ENCODE measurements around the gene GSK3A. TPM values are rescaled to one million over a fixed set of nuclear protein-coding genes. Genes with fewer than 3 reads are reported as not detected.

GSK3A gene
- total and polyA plus RNA-seq, 9 of the 15 experiments (the other 6 are each of a cell fraction or from before 2014, with no cell fraction given), result 0.62 to 90.7 (median 33.3) TPM

DNA sequence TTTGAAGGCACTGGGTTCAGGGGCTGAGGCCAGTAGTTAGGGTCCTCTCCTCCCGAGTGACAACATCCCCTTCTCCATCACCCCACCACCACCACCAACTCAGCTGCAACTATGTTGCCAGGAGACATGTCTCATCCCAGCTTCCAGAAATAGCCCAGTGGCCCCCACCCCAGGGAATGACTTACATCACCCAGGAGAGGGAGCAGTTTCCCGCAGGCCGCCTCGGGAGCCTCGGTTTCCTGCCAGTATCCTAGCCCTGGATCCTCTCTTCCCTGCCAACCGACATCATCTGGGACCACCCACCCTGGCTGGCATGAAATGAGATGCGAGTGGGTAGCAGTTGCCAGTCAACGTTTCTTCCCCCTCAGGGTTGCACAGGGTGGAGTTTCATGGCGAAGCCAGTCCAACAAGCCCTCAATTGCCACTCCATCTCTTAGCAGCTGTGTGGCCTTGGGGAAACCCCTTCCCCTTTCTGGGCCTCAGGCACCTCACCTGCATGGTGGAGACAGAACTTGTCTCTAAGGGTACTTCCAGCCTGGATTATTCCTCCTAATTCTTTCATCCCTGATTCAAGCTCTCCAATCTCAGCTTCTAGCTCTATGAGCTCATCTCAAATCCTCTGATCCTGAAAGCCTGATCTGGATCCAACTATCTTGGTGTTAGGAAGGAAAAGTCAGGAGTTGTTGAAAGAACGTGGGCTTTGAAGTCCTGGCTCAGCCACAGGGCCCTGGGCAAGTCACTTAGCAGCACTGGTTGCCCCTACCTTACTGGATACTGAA, 3.9 kb upstream of the GSK3A start (continued):
- TF ChIP-seq, protein P1, sequence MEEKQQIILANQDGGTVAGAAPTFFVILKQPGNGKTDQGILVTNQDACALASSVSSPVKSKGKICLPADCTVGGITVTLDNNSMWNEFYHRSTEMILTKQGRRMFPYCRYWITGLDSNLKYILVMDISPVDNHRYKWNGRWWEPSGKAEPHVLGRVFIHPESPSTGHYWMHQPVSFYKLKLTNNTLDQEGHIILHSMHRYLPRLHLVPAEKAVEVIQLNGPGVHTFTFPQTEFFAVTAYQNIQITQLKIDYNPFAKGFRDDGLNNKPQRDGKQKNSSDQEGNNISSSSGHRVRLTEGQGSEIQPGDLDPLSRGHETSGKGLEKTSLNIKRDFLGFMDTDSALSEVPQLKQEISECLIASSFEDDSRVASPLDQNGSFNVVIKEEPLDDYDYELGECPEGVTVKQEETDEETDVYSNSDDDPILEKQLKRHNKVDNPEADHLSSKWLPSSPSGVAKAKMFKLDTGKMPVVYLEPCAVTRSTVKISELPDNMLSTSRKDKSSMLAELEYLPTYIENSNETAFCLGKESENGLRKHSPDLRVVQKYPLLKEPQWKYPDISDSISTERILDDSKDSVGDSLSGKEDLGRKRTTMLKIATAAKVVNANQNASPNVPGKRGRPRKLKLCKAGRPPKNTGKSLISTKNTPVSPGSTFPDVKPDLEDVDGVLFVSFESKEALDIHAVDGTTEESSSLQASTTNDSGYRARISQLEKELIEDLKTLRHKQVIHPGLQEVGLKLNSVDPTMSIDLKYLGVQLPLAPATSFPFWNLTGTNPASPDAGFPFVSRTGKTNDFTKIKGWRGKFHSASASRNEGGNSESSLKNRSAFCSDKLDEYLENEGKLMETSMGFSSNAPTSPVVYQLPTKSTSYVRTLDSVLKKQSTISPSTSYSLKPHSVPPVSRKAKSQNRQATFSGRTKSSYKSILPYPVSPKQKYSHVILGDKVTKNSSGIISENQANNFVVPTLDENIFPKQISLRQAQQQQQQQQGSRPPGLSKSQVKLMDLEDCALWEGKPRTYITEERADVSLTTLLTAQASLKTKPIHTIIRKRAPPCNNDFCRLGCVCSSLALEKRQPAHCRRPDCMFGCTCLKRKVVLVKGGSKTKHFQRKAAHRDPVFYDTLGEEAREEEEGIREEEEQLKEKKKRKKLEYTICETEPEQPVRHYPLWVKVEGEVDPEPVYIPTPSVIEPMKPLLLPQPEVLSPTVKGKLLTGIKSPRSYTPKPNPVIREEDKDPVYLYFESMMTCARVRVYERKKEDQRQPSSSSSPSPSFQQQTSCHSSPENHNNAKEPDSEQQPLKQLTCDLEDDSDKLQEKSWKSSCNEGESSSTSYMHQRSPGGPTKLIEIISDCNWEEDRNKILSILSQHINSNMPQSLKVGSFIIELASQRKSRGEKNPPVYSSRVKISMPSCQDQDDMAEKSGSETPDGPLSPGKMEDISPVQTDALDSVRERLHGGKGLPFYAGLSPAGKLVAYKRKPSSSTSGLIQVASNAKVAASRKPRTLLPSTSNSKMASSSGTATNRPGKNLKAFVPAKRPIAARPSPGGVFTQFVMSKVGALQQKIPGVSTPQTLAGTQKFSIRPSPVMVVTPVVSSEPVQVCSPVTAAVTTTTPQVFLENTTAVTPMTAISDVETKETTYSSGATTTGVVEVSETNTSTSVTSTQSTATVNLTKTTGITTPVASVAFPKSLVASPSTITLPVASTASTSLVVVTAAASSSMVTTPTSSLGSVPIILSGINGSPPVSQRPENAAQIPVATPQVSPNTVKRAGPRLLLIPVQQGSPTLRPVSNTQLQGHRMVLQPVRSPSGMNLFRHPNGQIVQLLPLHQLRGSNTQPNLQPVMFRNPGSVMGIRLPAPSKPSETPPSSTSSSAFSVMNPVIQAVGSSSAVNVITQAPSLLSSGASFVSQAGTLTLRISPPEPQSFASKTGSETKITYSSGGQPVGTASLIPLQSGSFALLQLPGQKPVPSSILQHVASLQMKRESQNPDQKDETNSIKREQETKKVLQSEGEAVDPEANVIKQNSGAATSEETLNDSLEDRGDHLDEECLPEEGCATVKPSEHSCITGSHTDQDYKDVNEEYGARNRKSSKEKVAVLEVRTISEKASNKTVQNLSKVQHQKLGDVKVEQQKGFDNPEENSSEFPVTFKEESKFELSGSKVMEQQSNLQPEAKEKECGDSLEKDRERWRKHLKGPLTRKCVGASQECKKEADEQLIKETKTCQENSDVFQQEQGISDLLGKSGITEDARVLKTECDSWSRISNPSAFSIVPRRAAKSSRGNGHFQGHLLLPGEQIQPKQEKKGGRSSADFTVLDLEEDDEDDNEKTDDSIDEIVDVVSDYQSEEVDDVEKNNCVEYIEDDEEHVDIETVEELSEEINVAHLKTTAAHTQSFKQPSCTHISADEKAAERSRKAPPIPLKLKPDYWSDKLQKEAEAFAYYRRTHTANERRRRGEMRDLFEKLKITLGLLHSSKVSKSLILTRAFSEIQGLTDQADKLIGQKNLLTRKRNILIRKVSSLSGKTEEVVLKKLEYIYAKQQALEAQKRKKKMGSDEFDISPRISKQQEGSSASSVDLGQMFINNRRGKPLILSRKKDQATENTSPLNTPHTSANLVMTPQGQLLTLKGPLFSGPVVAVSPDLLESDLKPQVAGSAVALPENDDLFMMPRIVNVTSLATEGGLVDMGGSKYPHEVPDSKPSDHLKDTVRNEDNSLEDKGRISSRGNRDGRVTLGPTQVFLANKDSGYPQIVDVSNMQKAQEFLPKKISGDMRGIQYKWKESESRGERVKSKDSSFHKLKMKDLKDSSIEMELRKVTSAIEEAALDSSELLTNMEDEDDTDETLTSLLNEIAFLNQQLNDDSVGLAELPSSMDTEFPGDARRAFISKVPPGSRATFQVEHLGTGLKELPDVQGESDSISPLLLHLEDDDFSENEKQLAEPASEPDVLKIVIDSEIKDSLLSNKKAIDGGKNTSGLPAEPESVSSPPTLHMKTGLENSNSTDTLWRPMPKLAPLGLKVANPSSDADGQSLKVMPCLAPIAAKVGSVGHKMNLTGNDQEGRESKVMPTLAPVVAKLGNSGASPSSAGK (IDR thresholded peaks at IDR 0.05), result no peak
- TF ChIP-seq CTBP1 (IDR thresholded peaks at IDR 0.05; ENCODE audit: borderline replicate concordance) (peak; percentile 71), EWSR1 (IDR thresholded peaks at IDR 0.05; ENCODE audit: borderline replicate concordance, low read depth, partially characterized antibody) (no peak), KLF1 (tag; IDR thresholded peaks at IDR 0.05) (no peak), ZNF282 (CRISPR knock-in tag; IDR thresholded peaks at IDR 0.05) (no peak), LEF1 (IDR thresholded peaks at IDR 0.05) (no peak)
- TF ChIP-seq, protein P2, sequence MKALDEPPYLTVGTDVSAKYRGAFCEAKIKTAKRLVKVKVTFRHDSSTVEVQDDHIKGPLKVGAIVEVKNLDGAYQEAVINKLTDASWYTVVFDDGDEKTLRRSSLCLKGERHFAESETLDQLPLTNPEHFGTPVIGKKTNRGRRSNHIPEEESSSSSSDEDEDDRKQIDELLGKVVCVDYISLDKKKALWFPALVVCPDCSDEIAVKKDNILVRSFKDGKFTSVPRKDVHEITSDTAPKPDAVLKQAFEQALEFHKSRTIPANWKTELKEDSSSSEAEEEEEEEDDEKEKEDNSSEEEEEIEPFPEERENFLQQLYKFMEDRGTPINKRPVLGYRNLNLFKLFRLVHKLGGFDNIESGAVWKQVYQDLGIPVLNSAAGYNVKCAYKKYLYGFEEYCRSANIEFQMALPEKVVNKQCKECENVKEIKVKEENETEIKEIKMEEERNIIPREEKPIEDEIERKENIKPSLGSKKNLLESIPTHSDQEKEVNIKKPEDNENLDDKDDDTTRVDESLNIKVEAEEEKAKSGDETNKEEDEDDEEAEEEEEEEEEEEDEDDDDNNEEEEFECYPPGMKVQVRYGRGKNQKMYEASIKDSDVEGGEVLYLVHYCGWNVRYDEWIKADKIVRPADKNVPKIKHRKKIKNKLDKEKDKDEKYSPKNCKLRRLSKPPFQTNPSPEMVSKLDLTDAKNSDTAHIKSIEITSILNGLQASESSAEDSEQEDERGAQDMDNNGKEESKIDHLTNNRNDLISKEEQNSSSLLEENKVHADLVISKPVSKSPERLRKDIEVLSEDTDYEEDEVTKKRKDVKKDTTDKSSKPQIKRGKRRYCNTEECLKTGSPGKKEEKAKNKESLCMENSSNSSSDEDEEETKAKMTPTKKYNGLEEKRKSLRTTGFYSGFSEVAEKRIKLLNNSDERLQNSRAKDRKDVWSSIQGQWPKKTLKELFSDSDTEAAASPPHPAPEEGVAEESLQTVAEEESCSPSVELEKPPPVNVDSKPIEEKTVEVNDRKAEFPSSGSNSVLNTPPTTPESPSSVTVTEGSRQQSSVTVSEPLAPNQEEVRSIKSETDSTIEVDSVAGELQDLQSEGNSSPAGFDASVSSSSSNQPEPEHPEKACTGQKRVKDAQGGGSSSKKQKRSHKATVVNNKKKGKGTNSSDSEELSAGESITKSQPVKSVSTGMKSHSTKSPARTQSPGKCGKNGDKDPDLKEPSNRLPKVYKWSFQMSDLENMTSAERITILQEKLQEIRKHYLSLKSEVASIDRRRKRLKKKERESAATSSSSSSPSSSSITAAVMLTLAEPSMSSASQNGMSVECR (CRISPR knock-in tag; IDR thresholded peaks at IDR 0.05), result no peak
